Vagina (tissue), 2 donors: ENCODE data around the gene DNAJC30. TPM values are rescaled to one million over a fixed set of nuclear protein-coding genes. Genes with fewer than 3 reads are reported as not detected.
"Not testable (repeated sequence)": the region's sequence is repeated elsewhere in the genome, so short reads cannot be mapped to it uniquely, and the experiment has no call there.

ENCODE experiments used
- DNase-seq, 2 donors: peaks; one replicate each; pipeline ENCODE4 v3.0.0-alpha.2; 2017; ENCODE audit errors: extremely low spot score in 2 of 2
- H3K27ac ChIP-seq: fragments of 200-600 bp; sonication (generic); one replicate; pipeline ENCODE4 v1.5.1; 2019
- H3K27me3 ChIP-seq: fragments of 200-600 bp; sonication (generic); one replicate; pipeline ENCODE4 v1.5.1; 2019
- H3K36me3 ChIP-seq, 2 donors: fragments of 200-600 bp; sonication (generic); one replicate each; pipeline ENCODE4 v1.5.1; 2017 to 2019
- H3K4me1 ChIP-seq: fragments of 200-600 bp; sonication (generic); one replicate; pipeline ENCODE4 v1.5.1; 2019
- H3K4me3 ChIP-seq, 2 donors: fragments of 200-600 bp; sonication (generic); 1 replicate in 1 of 2; 2 replicates in 1 of 2; pipeline ENCODE4 v1.5.1; 2016 to 2019
- H3K9me3 ChIP-seq: fragments of 200-600 bp; sonication (generic); one replicate; pipeline ENCODE4 v1.5.1; 2019
- POLR2A ChIP-seq, 2 donors: fragments of 450-650 bp; IDR thresholded peaks; one replicate each; pipeline ENCODE4 v1.6.1; 2017; ENCODE audit warnings: antibody characterized with exemption in 2 of 2, mild to moderate bottlenecking in 2 of 2, moderate library complexity in 2 of 2
- POLR2AphosphoS5 ChIP-seq, 2 donors: sonication (generic); formaldehyde crosslinking; IDR thresholded peaks; one replicate each; pipeline ENCODE4 v1.9.0; 2017; ENCODE audit warnings: antibody characterized with exemption in 2 of 2, mild to moderate bottlenecking in 2 of 2, low read depth in 1 of 2; ENCODE audit not compliant: insufficient read depth in 1 of 2
- intact Hi-C: fragments of 100-400 bp; cut with DNase I; formaldehyde crosslinking; loops from one replicate; pipeline ENCODE4 v1.15.1; 2023
- total RNA-seq: library from RNA; depleted of rRNA; stranded (reverse); fragments of >200 nt; gene quantifications from one replicate; pipeline ENCODE4 v1.2.3, GENCODE V29; 2016
- TF ChIP-seq, protein P1 (sequence below), 3 experiments: fragments of 450-650 bp in 2 of 3; fragments of 200-600 bp in 1 of 3; sonication (generic) in 1 of 3; IDR thresholded peaks; one replicate each; pipeline ENCODE4 v1.5.1; 2017 to 2019; ENCODE audit warnings: antibody characterized with exemption in 3 of 3, mild to moderate bottlenecking in 2 of 3, moderate library complexity in 2 of 3

The DNAJC30 gene
- total RNA-seq, 1 donor from 2014 or later = 7.1 TPM

DNA sequence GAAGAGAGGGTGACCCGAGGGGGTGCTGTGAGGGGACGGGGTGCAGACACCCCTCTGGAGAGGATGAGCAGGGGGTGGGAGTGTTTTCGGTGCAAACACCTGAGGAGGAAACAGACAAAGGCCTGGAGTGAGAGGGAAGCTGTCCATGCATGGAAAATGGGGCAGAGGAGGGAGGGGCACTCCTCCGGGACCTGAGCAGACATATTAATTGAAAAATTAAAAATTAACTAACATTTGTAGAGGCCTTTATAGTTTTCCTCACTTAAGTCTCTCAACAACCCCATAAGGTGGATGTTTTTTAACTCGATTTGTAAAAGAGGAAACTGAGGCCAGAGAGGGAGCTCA lies 14.4 kb downstream of the DNAJC30 start:
- no peaks in the 10 kb centered on the region for H3K9me3 ChIP-seq
- TF ChIP-seq POLR2A (IDR thresholded peaks at IDR 0.05) (no peak), POLR2AphosphoS5 (IDR thresholded peaks at IDR 0.05; ENCODE audit: insufficient read depth in 1 of 2, low read depth in 1 of 2) (no peak)
- TF ChIP-seq, protein P1, sequence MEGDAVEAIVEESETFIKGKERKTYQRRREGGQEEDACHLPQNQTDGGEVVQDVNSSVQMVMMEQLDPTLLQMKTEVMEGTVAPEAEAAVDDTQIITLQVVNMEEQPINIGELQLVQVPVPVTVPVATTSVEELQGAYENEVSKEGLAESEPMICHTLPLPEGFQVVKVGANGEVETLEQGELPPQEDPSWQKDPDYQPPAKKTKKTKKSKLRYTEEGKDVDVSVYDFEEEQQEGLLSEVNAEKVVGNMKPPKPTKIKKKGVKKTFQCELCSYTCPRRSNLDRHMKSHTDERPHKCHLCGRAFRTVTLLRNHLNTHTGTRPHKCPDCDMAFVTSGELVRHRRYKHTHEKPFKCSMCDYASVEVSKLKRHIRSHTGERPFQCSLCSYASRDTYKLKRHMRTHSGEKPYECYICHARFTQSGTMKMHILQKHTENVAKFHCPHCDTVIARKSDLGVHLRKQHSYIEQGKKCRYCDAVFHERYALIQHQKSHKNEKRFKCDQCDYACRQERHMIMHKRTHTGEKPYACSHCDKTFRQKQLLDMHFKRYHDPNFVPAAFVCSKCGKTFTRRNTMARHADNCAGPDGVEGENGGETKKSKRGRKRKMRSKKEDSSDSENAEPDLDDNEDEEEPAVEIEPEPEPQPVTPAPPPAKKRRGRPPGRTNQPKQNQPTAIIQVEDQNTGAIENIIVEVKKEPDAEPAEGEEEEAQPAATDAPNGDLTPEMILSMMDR (IDR thresholded peaks at IDR 0.05) = no peak
- H3K27me3 ChIP-seq = no peaks in the 10 kb centered on the region
- no peaks in the 10 kb centered on the region for H3K36me3 ChIP-seq
- no peak for DNase-seq
- H3K27ac ChIP-seq = no peak overlapping the region
- H3K4me3 ChIP-seq = peak overlapping the region; percentile 58 to 97
- intact Hi-C loops = loop anchor here (10.0 kb wide), 1 partner anchor 64 kb away; no protein-coding TSS in a partner anchor
- peaks cover 18% of the 10 kb centered on the region for H3K4me1 ChIP-seq

DNA sequence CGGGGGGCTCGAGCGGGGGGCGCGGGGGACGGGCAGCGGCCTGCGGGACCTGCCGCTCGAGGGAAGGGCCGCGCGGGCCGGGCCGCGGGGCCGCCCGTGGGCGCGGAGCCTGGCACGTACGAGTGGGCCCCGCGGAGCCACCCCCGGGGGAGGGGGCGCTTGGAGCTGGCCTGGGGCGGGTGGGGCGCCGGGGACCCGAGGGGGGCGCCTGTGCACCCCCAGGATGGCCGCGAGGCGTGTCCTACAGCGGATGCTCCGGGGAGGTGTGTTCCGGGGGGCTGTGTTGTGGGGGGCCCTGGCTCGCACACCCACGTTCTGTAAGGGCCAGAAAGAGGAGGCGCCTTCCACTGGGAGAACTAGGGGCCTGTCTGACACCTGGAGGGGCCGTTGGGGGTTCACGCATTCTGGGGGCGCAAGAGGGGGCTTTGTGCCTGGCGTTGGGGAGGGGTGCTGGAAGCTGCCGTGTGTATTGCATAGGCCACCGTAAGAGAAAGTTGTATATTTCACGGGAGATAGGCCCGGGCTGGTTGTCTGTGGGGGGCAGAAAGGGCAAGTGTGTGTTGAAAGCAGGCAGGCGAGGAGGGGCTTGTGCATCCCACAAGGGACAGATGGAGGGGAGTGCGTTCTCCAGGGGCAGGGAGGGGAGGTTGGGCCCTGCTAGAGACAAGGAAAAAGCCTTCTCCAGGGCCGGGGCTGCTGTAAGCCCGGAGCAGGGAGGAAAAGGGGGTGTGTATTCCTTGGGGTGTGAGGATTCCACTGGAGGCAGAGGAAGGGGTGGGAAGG lies 15.0 kb downstream of the DNAJC30 start:
- no peak for DNase-seq
- TF ChIP-seq, protein P1 (IDR thresholded peaks at IDR 0.05) = no peak
- TF ChIP-seq POLR2AphosphoS5 (IDR thresholded peaks at IDR 0.05; ENCODE audit: insufficient read depth in 1 of 2, low read depth in 1 of 2) = no peak
- TF ChIP-seq POLR2A (IDR thresholded peaks at IDR 0.05) = no peak
- intact Hi-C loops = loop anchor here (10.0 kb wide), 1 partner anchor 63 kb away; no protein-coding TSS in a partner anchor
- peaks cover 18% of the 10 kb centered on the region for H3K4me1 ChIP-seq
- no peak overlapping the region for H3K27ac ChIP-seq
- H3K4me3 ChIP-seq = peak overlapping the region; percentile 58 to 97
- H3K9me3 ChIP-seq = no peaks in the 10 kb centered on the region
- H3K27me3 ChIP-seq = no peaks in the 10 kb centered on the region
- H3K36me3 ChIP-seq = no peaks in the 10 kb centered on the region

DNA sequence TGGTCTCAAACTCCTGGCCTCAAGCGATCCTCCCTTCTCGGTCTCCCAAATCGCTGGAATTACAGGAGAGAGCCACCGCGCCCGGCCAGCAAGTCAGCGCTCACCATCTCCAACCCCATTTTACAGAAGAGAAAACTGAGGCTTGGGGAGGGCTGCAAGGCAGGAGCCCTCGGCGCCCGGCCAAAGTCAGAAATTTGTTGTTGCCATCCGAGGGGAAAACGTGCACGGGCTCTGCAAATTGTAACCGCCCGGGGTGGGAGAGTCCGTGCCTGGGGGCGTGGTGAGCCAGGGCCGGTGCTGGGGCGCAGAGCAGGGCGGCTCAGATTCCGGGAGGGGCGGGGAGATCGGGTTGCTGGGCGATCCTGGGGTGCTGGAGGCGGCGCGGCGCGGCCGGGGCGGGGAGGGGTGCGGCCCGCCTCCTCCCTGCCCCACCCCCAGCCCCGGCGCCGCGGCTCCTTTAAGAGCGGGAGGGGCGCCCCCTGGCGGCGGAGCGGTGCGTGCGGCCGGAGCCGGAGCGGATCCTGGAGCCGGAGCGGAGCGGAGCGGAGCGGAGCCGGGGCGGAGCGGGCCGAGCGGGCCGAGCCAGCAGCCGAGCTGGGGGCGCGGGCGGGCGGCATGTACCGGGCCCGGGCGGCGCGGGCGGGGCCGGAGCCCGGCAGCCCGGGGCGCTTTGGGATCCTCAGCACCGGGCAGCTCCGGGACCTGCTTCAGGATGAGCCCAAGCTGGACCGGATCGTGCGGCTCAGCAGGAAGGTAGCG lies 15.7 kb downstream of the DNAJC30 start, which contains the start of gene VPS37D:
Gene VPS37D, plus strand, starts transcription at position 488 of the 759 bp plus-strand sequence. Its CDS starts 128 bp downstream, at position 616.
- no peaks in the 10 kb centered on the region for H3K9me3 ChIP-seq
- intact Hi-C loops = loop anchor here (10.0 kb wide), 1 partner anchor 63 kb away; no protein-coding TSS in a partner anchor
- DNase-seq = no peak
- TF ChIP-seq POLR2AphosphoS5 (IDR thresholded peaks at IDR 0.05; ENCODE audit: insufficient read depth in 1 of 2, low read depth in 1 of 2) (no peak), POLR2A (IDR thresholded peaks at IDR 0.05) (peak in 1 of 2 donors; percentile 38)
- TF ChIP-seq, protein P1 (IDR thresholded peaks at IDR 0.05) = peak; percentile 47 to 65 (median 55)
- H3K4me1 ChIP-seq = peaks cover 18% of the 10 kb centered on the region
- peak within 1 kb of the TSS; percentile 58 to 97 for H3K4me3 ChIP-seq
- no peaks in the 10 kb centered on the region for H3K36me3 ChIP-seq
- H3K27me3 ChIP-seq = no peaks in the 10 kb centered on the region
- no peak within 1 kb of the TSS for H3K27ac ChIP-seq

DNA sequence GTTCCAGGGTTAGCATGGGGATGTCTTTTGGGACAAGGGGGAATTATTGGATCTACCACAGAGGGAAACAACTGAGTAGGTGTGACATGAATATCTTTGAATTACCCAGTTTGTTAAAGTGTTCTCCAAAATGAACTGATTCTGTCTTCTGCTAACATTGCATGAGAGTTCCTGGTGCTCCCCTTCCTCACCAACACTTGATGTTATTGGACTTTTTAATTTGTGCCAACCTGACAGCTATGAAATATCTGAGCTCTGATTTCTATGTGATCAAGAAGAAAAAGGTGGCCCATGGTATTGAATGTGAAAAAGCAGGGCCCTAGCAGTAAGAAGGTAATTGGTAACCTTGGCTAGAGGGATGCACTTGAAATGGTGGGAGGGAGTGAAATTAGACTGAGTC lies 20.2 kb downstream of the DNAJC30 start:
- Histone ChIP-seq H3K4me1 (peaks cover 5% of the 10 kb centered on the region), H3K4me3 (no peak overlapping the region), H3K27ac (no peak overlapping the region), H3K36me3 (no peaks in the 10 kb centered on the region), H3K9me3 (no peaks in the 10 kb centered on the region), H3K27me3 (no peaks in the 10 kb centered on the region)
- no peak for DNase-seq
- intact Hi-C loops = loop anchor here (10.0 kb wide), 1 partner anchor 58 kb away; no protein-coding TSS in a partner anchor
- TF ChIP-seq POLR2AphosphoS5 (IDR thresholded peaks at IDR 0.05; ENCODE audit: insufficient read depth in 1 of 2, low read depth in 1 of 2) (no peak), POLR2A (IDR thresholded peaks at IDR 0.05) (no peak)
- TF ChIP-seq, protein P1 (IDR thresholded peaks at IDR 0.05) = no peak

DNA sequence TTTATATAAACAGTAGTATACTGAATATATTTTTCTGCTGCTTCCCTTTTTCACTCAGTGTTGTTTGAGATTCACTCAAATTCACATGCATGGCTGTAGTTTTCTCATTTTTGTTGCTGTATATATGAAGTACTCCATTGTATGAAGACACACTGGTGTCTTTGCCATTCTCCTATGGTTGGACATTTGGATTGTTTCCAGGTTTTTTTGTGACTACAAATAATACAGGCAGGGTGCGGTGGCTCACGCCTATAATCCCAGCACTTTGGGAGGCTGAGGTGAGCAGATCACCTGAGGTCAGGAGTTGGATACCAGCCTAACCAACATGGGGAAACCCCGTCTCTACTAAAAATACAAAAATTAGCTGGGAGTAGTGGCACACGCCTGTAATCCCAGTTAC lies 22.7 kb downstream of the DNAJC30 start:
- DNase-seq, H3K27ac ChIP-seq, H3K4me1 ChIP-seq, H3K4me3 ChIP-seq, H3K9me3 ChIP-seq, H3K36me3 ChIP-seq, H3K27me3 ChIP-seq: not testable (repeated sequence)
- intact Hi-C loops = loop anchor here (10.0 kb wide), 1 partner anchor 56 kb away; no protein-coding TSS in a partner anchor
